ELF-1 (cell line): ENCODE measurements around the gene CDADC1.

Experiments
- DNase-seq: peaks from one replicate; pipeline ENCODE4 v3.0.0-alpha.2; 2016; ENCODE audit warnings: low read depth, low spot score

Gene CDADC1

DNA sequence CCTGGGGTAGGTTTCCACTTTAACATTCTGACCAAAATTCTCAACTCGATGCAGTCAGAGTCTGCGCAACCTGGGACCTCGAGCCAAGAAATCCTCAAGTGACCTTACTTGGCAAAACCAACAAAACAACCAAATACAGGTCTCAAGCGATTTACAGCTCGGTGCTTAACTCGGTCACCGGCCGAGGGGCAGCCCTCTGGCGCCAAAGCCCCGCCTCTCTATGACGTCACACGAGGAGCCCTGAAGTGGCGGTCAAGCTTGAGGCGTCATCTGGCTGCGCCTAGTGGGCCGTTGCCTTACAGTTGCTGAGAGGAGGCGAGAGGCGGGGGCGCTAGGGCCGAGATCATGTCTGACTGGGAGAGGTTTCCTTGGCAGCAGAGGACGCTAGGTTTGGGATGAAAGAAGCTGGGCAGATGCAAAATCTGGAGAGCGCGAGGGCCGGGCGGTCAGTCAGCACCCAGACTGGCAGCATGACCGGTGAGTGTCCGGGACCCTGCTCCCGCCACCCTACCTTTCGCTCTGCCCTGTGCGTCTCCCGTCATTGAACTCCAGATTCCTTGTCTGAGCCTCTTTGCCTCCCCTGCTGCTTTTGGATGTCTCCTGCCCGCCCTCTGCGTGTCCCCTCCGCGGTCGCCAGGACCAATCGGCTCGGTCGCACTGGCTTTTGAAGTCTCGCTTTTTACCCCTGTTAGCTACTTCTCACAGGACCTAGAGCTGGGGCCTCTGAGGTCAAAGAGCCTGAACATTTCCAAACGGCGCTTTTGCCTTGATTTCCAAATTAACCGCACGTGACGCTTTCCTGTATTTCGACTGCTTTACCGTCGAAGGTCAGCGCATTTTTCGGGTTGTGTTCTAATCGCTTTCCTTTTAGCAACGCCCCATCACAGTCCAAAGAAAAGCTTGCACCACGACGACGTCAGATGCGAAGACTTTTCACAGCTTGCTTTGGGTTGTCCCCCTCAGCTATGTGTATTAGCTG, at the start of gene CDADC1:
Gene CDADC1, plus strand, starts transcription at position 283 of the 979 bp plus-strand sequence. Its CDS starts 113 bp downstream, at position 396.
- DNase-seq, result peak; percentile 98

DNA sequence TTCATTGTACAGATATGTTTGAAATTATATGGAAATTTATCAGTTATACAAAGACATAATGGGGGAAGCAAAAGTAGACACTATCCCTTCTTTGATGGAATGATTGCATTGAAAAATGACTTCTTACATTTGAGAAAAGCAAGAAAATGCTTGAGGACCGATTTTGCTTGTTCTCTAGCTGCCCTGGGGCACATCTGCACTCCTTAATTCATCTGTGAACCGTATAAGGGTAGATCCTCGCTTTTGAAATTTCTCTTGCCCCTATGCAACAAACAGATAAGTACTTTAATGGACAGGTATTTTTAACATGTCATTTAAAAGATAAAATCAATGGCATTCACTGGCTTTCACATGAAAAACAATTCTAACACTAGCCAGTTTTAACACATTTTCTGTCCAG, 41.1 kb upstream of the CDADC1 start:
- DNase-seq, result no peak

DNA sequence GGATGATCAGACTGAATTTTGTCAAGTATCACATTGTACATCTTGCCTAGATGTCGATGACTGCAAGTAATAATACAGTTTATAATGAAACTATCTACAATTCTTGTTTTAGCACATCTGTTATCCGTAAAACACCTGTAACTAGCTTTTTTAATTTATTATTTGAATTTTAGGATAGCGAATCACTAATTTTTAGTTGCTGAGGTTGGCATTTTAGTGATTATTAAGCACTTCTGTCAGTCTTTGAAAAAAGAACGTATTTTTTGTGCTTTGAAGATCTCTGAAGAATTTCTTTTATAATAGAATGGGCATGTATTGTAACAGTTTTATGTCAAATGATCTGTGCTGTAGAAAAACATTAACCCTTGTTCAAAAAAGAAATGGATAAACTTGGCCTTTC, 39.1 kb upstream of the CDADC1 start:
- no peak for DNase-seq

DNA sequence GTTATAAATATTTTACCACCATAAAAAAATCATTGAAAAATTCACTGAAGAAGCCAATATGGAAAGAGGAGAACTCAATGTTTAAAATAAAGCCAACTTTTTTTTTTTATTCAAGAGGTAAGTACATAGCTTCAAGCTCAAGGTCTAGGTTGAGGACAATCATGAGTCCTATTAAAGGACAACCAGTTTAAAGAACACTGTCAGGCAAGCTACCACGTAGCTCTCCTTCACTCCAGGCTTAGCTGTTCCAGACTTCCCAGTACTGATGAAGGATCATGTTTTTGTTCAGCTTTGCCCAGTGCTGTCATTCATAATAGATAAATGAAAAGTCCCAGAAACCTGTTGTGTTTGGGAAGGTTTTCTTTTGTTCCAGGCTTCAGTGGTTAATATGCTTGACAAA, 37.6 kb upstream of the CDADC1 start:
- no peak for DNase-seq

DNA sequence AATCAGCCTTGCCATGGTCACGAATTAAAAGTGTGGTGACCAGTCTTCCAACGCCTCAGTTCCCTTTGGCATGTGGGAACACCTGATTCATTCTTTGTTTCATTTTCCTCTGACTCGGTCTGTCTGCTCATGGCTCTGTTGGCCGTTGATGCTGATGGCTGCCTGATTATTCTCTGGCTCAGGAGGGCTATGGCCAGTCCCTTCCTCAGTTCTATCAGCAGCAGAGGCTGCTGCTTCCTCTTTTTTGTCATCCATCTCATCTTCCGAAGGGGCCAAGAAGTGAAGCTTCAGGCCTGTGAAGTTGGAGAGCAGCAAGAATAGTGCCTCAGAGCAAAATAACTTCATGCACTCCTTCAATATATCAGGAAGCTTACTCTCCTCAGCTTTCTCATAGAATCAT, 37.1 kb upstream of the CDADC1 start:
- DNase-seq, result no peak

DNA sequence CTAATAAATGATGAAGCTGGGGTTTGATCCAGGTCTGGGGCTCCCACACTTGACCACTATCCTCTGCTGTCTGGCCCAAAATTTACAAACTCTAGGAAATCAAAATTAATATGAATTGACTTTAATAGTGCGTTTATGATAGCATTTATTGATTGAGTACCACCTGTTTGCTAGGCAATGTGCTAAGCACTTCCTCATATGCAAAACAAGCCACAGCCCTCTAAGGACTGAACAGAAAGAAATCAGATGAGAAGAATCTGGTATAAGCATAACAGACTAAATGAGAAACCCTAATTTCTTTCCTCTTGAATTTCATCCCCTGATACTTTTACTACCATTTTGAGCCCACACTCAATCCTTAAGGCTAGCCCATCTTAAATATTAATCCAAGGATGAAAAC, 34.2 kb upstream of the CDADC1 start:
- no peak for DNase-seq

DNA sequence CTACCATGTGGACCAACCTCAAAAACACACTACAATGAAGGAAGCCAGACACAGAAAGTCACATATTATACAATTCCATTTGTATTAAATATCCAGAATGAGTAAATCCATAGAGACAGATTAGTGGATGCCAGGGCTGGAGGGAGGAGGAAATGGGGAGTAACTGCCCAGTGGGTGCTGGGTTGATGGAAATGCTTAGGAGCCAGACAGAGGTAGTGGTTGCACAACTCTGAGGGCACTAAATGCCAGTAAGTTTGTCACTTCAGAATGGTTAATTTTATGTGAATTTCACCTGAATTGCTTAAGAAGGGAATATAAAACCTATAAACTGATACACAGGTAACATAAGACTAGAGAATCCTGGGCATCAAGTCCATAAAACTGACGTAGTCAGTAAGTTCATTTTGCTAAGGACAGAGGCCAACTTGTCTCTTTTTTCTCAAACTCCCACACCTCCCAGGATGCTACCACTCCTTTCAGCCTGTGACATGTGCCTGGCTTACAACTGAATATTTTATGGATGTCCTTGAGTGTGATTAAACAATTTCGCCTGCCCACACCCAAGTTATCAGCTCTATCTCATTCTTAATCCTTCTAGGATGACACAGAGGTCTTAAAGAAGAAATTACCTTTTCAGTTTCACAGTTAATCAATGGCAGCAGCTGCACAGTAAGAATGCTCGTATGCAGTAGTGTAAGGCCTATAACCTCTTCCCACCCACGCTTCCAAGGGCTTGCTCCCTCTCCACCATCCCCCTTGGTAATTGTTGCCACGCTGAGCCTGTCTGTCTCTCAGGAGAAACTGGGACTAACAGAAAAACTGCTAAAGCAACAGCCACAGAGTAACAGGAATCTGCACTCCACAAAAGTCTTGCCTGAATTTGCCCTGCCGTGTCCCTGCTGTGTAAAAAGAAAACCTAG, 33.5 kb upstream of the CDADC1 start:
- DNase-seq, result no peak

DNA sequence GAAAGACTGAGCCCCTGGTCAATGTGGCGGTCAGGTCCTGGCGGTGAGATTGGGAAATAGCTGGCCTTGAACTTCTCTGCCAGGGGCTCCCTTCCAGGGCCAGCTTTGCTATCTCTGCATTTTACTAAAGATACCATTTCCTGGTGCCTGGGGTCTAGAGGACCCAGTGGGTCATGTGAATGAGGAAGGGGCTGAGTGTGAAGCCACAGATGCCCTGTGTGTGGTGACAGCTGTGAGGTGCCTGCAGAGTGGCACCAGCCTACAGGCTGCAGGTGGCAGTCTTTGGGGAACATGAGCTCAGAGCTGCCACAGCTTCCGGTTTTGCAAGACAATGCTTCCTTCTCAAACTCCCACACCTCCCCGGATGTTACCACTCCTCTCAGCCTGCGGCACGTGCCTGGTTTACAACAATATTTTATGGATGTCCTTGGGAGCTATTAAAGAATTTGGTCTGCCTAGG, 32.8 kb upstream of the CDADC1 start:
- DNase-seq, result peak; percentile 38

DNA sequence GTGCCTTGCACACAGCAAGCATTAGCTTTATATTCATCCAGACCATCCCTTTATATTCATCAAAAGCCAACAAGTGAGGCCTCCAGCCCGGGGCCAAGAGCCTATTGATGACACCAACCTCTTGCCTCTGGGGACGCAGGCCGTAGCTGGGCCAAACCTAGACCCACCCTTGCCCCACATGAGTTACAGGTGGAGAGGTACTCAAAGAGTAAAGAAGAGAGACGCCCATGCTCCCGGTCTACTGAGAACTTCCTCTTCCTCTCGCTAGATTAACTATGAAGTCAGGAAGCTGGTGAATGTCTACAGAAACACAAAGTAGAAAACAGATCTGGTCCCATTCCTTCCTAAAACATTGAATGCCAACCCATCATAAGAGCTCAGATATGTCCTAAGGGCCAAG, 31.4 kb upstream of the CDADC1 start:
- no peak for DNase-seq

DNA sequence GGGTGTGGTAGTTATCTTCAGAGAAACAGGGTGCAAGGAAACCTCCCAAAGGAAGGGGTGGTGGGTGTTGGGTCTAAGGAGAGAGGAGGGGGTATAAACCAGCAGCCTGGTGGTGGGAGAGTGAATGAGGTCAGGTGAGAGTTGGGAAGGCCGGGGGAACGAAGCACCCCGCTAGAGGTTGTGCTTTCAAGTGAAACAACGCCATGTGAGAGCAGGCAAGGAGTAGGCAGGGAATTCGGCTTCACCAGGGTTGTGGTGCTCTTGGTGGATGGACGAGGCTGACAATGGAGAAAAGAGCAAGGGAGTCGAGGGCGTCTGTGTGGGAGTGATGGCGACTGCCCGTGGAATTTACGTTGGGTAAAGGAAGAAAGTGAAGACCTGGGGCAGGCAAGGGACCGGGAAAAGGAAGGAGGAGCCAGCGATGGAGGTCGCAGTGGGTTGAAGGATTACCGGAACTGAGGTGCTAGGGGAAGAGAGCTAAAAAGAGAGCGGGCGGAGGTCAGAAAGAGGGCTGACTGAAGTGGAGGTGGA, 29.7 kb upstream of the CDADC1 start:
- DNase-seq, result no peak

DNA sequence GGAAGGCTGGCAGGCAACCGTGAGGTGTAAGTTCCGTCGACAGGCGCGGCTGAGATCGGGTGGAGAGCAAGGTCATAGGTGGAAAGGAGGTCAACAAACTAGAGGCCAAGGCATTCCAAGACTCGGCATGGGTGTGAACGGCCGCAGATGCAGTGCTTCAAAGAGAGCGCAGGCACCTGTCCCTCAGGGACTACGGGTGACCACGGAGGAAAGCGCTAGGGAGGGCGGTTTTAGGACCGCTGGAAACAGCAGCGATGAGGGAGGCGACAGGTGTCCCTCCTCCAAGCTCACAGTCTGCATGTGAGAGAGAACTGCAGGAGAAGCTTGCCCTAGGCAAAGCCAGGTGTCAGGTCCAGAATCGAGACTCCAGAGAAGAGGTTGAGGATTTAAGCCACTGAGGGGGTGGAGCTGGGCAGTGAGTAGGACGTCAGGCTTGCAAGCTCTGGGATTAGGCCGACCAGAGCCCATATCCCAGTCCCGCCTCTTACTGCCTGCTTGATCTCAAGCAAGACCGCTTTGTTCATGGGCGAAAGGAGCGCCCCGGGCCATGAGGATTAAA, 29.2 kb upstream of the CDADC1 start:
- peak; percentile 92 for DNase-seq

DNA sequence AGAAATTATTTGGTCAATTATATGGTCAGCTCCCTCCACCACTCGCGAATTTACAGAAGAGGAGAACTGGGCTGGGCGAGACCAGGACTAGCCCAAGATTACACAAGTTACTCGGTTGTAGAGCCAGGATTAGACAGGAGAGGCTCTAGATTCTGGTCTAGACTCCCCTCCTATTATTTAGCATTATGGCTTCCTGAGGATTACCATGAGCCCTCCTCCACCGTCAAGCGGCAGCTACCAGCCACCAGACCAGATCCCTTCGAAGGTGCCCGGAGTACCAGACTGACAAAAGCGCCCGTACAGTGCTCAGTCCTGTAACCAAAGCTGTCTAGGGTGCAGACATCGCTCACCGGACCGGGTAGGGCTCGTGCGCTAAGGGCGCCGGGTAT, 28.1 kb upstream of the CDADC1 start:
- DNase-seq, result peak; percentile 70

DNA sequence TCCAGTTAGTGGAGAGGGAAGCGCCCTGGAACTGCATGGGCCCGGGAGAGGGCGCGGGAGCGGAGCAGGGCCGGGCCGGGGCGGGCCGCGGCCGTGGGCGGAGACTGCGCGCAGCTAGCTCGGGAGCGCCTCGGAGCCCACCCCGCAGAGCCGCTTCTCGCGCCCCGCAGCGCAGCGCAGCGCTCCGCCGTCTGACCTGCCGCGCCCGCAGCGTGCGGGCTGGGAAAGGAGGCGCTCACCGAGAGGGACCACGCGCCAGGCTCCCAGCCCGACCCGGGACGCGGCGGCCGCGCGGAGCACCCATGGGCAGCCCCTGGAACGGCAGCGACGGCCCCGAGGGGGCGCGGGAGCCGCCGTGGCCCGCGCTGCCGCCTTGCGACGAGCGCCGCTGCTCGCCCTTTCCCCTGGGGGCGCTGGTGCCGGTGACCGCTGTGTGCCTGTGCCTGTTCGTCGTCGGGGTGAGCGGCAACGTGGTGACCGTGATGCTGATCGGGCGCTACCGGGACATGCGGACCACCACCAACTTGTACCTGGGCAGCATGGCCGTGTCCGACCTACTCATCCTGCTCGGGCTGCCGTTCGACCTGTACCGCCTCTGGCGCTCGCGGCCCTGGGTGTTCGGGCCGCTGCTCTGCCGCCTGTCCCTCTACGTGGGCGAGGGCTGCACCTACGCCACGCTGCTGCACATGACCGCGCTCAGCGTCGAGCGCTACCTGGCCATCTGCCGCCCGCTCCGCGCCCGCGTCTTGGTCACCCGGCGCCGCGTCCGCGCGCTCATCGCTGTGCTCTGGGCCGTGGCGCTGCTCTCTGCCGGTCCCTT, 27.5 kb upstream of the CDADC1 start, which contains the start of gene MLNR:
Gene MLNR, plus strand, starts transcription at position 303 of the 820 bp plus-strand sequence. Its CDS starts 0 bp downstream, at position 303.
- DNase-seq, result peak; percentile 64

DNA sequence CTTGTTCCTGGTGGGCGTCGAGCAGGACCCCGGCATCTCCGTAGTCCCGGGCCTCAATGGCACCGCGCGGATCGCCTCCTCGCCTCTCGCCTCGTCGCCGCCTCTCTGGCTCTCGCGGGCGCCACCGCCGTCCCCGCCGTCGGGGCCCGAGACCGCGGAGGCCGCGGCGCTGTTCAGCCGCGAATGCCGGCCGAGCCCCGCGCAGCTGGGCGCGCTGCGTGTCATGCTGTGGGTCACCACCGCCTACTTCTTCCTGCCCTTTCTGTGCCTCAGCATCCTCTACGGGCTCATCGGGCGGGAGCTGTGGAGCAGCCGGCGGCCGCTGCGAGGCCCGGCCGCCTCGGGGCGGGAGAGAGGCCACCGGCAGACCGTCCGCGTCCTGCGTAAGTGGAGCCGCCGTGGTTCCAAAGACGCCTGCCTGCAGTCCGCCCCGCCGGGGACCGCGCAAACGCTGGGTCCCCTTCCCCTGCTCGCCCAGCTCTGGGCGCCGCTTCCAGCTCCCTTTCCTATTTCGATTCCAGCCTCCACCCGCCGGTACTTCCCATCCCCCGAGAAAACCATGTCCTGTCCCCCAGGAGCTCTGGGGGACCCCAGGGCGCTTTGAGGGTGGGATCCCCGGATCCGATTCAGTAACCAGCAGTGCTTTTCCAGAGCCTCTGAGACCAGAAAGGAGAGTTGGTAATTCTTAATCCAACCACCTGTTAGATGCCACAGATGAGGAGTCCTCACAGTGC, 26.7 kb upstream of the CDADC1 start:
- DNase-seq, result peak; percentile 40

DNA sequence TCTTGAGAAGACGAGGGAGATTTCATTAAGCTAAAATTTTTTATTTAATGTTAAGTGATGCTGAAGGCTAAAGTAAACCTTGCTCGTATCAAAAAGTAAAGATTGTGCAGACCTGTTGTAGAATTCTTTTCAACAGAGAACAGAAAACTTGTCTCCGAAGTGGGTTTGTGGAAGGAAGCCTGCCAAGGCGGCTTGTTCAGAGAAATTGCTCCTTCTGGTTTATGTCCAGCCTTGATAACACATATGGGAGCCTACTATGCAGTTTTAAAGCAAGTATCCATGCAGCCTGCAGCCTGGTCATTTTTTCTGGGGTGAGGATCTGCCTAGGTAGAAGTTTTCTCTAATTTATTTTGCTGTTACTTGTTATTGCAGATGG, 26.1 kb upstream of the CDADC1 start:
- no peak for DNase-seq

DNA sequence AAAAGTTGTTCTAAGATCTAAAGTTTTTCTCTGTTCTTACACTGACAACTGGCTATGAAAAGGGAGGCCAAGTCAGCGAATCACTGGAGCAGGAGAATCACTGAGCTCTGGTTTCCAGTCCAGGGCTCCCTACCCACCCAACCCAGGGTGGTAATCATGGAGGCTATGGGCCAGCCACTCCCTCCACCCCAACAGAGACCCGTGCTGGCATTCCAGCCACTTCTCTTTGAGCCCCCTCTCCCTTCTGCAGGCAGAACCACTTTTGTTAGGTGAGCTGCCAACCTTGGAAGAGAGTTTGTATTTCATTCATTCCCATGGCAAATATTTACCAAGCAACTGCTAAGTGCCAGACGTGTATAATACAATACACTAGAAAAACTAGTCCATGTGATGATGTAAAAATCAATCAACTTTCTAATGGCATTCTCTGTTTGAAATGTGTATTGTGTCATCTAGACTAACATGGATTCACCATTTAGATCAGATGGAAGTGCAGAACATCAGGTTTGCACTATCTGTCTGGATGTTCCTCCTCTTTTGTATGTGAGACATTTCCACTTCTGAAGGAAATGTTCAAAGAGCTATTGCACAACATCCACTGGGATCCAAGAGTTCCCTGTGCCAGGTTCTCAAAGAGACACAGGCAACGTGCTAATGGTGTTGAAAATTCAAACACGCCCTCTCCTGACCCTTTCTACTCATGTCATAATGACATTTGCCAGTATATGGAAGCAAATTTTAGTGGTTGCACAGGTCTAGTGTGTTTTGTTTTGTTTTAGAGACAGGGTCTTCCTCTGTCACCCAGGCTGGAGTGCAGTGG, 22.3 kb upstream of the CDADC1 start:
- no peak for DNase-seq

DNA sequence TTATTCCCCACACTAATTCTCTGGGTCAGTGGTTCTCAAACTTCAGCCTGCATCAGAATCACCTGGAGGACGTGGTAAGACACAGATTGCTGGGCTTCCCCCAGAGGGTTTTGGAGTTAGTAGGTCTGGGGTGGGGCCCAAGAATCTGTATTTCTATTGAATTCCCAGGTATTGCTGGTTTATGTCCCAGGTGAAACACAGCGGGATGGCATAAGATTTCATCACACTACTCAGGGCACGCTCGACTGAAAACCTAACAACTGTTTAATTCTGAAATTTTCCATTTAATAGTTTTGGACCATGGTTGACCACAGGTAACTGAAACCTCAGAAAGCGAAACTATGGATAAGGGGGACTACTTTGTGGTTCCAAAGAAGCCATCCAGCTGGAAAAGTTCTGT, 21.1 kb upstream of the CDADC1 start:
- no peak for DNase-seq

DNA sequence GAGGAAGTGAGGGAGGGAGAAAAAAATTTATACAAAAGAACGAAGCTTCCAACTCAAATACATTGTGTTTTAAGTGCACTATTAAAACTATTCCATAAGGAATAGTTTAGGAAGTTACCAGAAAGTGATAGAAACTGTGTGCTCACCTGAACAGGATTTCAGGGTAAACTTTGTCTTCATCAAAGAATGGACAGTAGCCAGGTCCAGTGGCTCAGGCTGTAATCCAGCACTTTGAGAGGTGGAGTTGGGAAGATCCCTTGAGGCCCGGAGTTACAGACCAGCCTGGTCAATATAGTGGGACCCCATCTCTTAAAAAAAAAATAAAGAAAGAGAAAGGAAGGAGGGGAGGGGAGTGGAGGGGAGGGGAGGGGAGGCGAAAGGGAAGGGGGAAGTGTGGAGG, 13.0 kb upstream of the CDADC1 start:
- DNase-seq, result no peak

DNA sequence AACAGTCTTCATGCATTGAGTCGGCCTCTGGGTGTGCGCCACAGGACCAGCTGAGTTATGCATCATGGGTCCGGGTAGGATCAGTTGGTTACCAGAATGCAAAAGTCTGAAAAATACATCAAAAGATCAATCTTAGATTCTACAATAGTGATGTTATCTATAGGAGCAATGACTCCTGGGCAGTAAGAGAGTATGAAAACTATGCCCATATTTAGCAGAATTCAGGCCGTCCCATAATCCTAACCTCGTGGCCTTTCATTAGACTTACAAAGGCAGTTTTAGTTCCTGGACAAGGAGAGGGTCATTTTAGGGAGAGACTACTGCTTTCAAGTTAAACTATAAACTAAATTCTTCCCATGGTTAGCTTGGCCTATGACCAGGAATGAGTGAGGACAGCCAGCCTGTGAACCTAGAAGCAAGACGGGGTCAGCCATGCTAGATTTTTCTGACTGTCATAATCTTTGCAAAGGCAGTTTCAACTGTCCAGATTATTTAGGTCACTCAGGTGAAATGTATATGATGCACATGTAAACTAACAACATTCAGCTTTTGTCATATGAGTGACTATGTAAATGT, 11.8 kb upstream of the CDADC1 start:
- DNase-seq, result no peak
